Measurements from ENCODE around the gene SARM1. TPM values are rescaled to one million over a fixed set of nuclear protein-coding genes. Genes with fewer than 3 reads are reported as not detected.

Gene SARM1
- total RNA-seq, 6 experiments from 2014 or later = 2.8 to 5.1 (median 3.9) TPM

DNA sequence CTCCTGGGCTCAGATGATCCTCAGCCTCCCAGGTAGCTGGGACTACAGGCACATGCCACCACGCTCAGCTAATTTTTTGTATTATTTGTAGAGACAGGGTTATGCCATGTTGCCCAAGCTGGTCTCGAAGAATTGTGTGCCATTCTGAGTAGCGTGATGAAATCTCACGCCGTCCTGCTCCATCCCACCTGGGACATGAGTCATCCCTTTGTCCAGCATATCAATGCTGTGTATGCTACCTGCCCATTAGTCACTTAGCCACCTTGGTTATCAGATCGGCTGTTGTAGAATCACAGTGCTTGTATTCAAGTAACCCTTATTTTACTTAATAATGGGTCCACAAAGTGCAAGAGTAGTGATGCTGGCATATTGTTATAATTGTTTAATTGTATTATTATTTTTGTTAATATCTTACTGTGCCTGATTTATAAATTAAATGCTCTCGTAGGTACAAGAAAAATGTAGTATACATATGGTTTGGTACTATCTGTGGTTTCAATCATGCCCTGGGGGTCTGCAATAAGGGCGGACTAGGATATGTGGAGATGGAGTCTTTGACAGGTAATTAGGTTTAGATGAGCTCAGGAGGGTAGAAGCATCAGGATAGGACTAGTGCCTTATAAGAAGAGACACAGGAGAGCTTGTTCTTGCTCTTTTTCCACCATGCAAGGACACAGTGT, 75.4 kb downstream of the SARM1 start:
- no peak for TF ChIP-seq POLR2A (IDR thresholded peaks at IDR 0.05)
- TF ChIP-seq, protein P1, sequence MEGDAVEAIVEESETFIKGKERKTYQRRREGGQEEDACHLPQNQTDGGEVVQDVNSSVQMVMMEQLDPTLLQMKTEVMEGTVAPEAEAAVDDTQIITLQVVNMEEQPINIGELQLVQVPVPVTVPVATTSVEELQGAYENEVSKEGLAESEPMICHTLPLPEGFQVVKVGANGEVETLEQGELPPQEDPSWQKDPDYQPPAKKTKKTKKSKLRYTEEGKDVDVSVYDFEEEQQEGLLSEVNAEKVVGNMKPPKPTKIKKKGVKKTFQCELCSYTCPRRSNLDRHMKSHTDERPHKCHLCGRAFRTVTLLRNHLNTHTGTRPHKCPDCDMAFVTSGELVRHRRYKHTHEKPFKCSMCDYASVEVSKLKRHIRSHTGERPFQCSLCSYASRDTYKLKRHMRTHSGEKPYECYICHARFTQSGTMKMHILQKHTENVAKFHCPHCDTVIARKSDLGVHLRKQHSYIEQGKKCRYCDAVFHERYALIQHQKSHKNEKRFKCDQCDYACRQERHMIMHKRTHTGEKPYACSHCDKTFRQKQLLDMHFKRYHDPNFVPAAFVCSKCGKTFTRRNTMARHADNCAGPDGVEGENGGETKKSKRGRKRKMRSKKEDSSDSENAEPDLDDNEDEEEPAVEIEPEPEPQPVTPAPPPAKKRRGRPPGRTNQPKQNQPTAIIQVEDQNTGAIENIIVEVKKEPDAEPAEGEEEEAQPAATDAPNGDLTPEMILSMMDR (IDR thresholded peaks at IDR 0.05) = no peak
- 73% methylated on average over 6 of the region's 8 CpGs for WGBS (ENCODE audit: insufficient coverage, low coverage, low lambda C conversion rate, missing lambda C conversion rate)

DNA sequence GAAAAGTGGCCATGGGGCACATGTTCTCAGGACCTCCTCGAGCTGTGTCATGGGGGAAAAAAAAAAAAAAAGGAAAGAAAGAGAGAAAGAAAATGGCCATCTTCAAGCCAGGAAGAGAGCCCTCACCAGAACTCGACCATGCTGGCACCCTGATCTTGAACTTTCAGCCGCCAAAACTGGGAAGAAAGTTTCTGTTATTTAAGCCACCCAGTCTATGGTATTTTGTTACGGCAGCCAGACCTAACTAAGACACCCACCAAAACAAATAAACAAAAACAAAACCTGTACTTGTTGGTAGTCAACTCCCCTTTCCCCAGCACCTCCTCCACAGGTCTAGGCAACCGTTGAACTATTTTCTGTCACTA, 75.9 kb downstream of the SARM1 start:
- no peak for TF ChIP-seq POLR2A (IDR thresholded peaks at IDR 0.05)
- TF ChIP-seq, protein P1 (IDR thresholded peaks at IDR 0.05) = no peak
- intact Hi-C loops (cut with DNase I) = no loop called here
- 69% methylated on average over 5 of the region's 5 CpGs for WGBS (ENCODE audit: insufficient coverage, low coverage, low lambda C conversion rate, missing lambda C conversion rate)

More for the DNA sequence above, 75.4 kb downstream of the SARM1 start:
- no peak for ATAC-seq
- intact Hi-C loops (cut with DNase I) = no loop called here
- DNase-seq = no peak
- H3K27me3 ChIP-seq = no peaks in the 10 kb centered on the region
- peaks cover 0 to 14% (median 6%) of the 10 kb centered on the region in 4 donors for H3K4me1 ChIP-seq
- no peak overlapping the region for H3K4me3 ChIP-seq
- no peaks in the 10 kb centered on the region for H3K36me3 ChIP-seq
- H3K9me3 ChIP-seq = no peaks in the 10 kb centered on the region
- no peak overlapping the region for H3K27ac ChIP-seq

DNA sequence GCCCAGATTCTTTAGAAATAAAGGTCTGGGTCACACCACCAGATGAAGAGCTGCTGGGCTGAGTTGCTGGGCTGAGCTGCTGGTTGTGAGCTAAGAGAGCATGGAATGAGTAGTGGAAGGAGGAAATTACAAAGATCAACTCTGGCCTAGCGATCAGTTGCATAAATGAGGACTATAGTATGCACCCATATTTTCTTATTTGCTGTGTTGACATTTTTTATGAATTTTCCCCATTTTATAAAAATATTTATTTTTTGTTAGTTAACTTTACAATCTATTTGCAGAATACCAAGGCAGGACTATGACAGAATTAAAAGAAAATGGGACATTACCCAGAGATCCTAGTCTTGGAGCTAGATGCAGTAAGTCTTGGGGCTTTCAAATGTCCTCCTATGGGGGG, 78.4 kb downstream of the SARM1 start:
- no peaks in the 10 kb centered on the region for H3K27me3 ChIP-seq
- WGBS (ENCODE audit: insufficient coverage, low coverage, low lambda C conversion rate, missing lambda C conversion rate) = 80% methylated on average over 1 of the region's 1 CpG
- H3K36me3 ChIP-seq = no peaks in the 10 kb centered on the region
- no peak for TF ChIP-seq POLR2A (IDR thresholded peaks at IDR 0.05)
- TF ChIP-seq, protein P1 (IDR thresholded peaks at IDR 0.05) = no peak
- ATAC-seq = no peak
- DNase-seq = no peak
- intact Hi-C loops (cut with DNase I) = no loop called here
- no peak overlapping the region for H3K4me3 ChIP-seq
- no peaks in the 10 kb centered on the region for H3K4me1 ChIP-seq
- H3K9me3 ChIP-seq = no peaks in the 10 kb centered on the region
- H3K27ac ChIP-seq = no peak overlapping the region

More for the DNA sequence above, 75.9 kb downstream of the SARM1 start:
- Histone ChIP-seq H3K4me1 (peaks cover 0 to 14% (median 6%) of the 10 kb centered on the region in 4 donors), H3K27me3 (no peaks in the 10 kb centered on the region), H3K9me3 (no peaks in the 10 kb centered on the region), H3K4me3 (no peak overlapping the region), H3K36me3 (no peaks in the 10 kb centered on the region), H3K27ac (no peak overlapping the region)
- ATAC-seq = no peak
- no peak for DNase-seq

Small RNA genes lying within 50 kb of the gene (microRNA-seq; reads per million reads assigned to microRNA genes)
- gene MIR4723 = 0 reads per million in 2 donors

Other genes starting within 250 kb of the SARM1 start
- 10 to 100 TPM; 20.0 to 84.0 (median 44.2) TPM for gene TMEM97, start 52.5 kb upstream of the SARM1 start, total RNA-seq
- 10 to 100 TPM; 20.6 to 29.6 (median 26.1) TPM for gene IFT20, start 36.2 kb upstream of the SARM1 start, total RNA-seq
- gene TNFAIP1, start 35.9 kb upstream of the SARM1 start, total RNA-seq = 10 to 100 TPM; 32.3 to 87.6 (median 38.2) TPM
- gene POLDIP2, start 14.2 kb upstream of the SARM1 start, total RNA-seq = 100 to 1,000 TPM in 5 of 6 experiments, 10 to 100 TPM in 1; 92.5 to 156 (median 130) TPM
- not detected for gene SEBOX, start 6.5 kb upstream of the SARM1 start, total RNA-seq
- gene VTN, start 1.4 kb upstream of the SARM1 start, total RNA-seq = 1,000 to 10,000 TPM; 2,747 to 3,771 (median 3,031) TPM
- 10 to 100 TPM; 22.1 to 44.6 (median 32.1) TPM for gene SLC46A1, start 34.5 kb downstream of the SARM1 start, total RNA-seq
- gene SLC13A2, start 102.0 kb downstream of the SARM1 start, total RNA-seq = under 1 TPM; 0.09 to 0.49 (median 0.24) TPM
- not detected for gene FOXN1, start 134.7 kb downstream of the SARM1 start, total RNA-seq
- gene UNC119, start 180.9 kb downstream of the SARM1 start, total RNA-seq = 10 to 100 TPM; 11.5 to 37.8 (median 13.1) TPM
- gene PIGS, start 199.8 kb downstream of the SARM1 start, total RNA-seq = 10 to 100 TPM in 4 of 6 experiments, 1 to 10 TPM in 2; 7.2 to 13.8 (median 11.0) TPM
- 10 to 100 TPM; 36.0 to 76.6 (median 48.9) TPM for gene ALDOC, start 205.2 kb downstream of the SARM1 start, total RNA-seq
- 10 to 100 TPM in 4 of 6 experiments, 1 to 10 TPM in 2; 8.4 to 14.1 (median 11.3) TPM for gene SPAG5, start 227.3 kb downstream of the SARM1 start, total RNA-seq
- 1 to 10 TPM; 1.5 to 7.3 (median 4.2) TPM for gene RSKR, start 242.5 kb downstream of the SARM1 start, total RNA-seq